ENCODE results near the gene NPR3.

Gene NPR3

GRCh38 chr5:32713361-32713769 lies 2.2 kb downstream of the NPR3 start:
- H3K36me3 ChIP-seq (ENCODE audit: insufficient read depth, low read length): no peaks in the 10 kb centered on the region
- no peak overlapping the region for H3K4me2 ChIP-seq (ENCODE audit: low read length)
- H2AFZ ChIP-seq (ENCODE audit: low read length): no peak overlapping the region
- TF ChIP-seq EZH2 (IDR thresholded peaks at IDR 0.05; ENCODE audit: borderline replicate concordance, low read length): no peak
- TF ChIP-seq, protein P1, sequence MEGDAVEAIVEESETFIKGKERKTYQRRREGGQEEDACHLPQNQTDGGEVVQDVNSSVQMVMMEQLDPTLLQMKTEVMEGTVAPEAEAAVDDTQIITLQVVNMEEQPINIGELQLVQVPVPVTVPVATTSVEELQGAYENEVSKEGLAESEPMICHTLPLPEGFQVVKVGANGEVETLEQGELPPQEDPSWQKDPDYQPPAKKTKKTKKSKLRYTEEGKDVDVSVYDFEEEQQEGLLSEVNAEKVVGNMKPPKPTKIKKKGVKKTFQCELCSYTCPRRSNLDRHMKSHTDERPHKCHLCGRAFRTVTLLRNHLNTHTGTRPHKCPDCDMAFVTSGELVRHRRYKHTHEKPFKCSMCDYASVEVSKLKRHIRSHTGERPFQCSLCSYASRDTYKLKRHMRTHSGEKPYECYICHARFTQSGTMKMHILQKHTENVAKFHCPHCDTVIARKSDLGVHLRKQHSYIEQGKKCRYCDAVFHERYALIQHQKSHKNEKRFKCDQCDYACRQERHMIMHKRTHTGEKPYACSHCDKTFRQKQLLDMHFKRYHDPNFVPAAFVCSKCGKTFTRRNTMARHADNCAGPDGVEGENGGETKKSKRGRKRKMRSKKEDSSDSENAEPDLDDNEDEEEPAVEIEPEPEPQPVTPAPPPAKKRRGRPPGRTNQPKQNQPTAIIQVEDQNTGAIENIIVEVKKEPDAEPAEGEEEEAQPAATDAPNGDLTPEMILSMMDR (IDR thresholded peaks at IDR 0.05; ENCODE audit: low read length): no peak
- no peaks in the 10 kb centered on the region for H3K4me1 ChIP-seq (ENCODE audit: insufficient read depth, low read length, severe bottlenecking)
- H3K4me3 ChIP-seq (ENCODE audit: low read depth, low read length, poor library complexity, severe bottlenecking): no peak overlapping the region
- no peaks in the 10 kb centered on the region for H3K27me3 ChIP-seq (ENCODE audit: insufficient read depth, low read length)
- no peak overlapping the region for H3K9ac ChIP-seq (ENCODE audit: low read length)
- no peaks in the 10 kb centered on the region for H4K20me1 ChIP-seq (ENCODE audit: insufficient read depth, low read length)
- no peaks in the 10 kb centered on the region for H3K9me2 ChIP-seq (ENCODE audit: low read depth, low read length)
- H3F3A ChIP-seq (ENCODE audit: insufficient read depth, low read length): no peaks in the 10 kb centered on the region
- no peaks in the 10 kb centered on the region for H3K9me3 ChIP-seq (ENCODE audit: low read length)
- no peak overlapping the region for H3K27ac ChIP-seq (ENCODE audit: low read depth, low read length, poor library complexity, severe bottlenecking)
- no peaks in the 10 kb centered on the region for H3K79me2 ChIP-seq (ENCODE audit: insufficient read depth, low read length)

- Histone ChIP-seq H3K4me1 (ENCODE audit: insufficient read depth, low read length, severe bottlenecking) (no peaks in the 10 kb centered on the region), H3K9ac (ENCODE audit: low read length) (no peak overlapping the region), H3K9me2 (ENCODE audit: low read depth, low read length) (no peaks in the 10 kb centered on the region), H3K36me3 (ENCODE audit: insufficient read depth, low read length) (no peaks in the 10 kb centered on the region), H3K9me3 (ENCODE audit: low read length) (no peaks in the 10 kb centered on the region), H3K4me3 (ENCODE audit: low read depth, low read length, poor library complexity, severe bottlenecking) (no peak overlapping the region), H3F3A (ENCODE audit: insufficient read depth, low read length) (no peaks in the 10 kb centered on the region), H2AFZ (ENCODE audit: low read length) (no peak overlapping the region), H3K79me2 (ENCODE audit: insufficient read depth, low read length) (no peaks in the 10 kb centered on the region), H3K4me2 (ENCODE audit: low read length) (no peak overlapping the region), H3K27ac (ENCODE audit: low read depth, low read length, poor library complexity, severe bottlenecking) (no peak overlapping the region), H3K27me3 (ENCODE audit: insufficient read depth, low read length) (no peaks in the 10 kb centered on the region), H4K20me1 (ENCODE audit: insufficient read depth, low read length) (no peaks in the 10 kb centered on the region)
- no peak for TF ChIP-seq EZH2 (IDR thresholded peaks at IDR 0.05; ENCODE audit: borderline replicate concordance, low read length)
- TF ChIP-seq, protein P1 (IDR thresholded peaks at IDR 0.05; ENCODE audit: low read length): no peak
Measured at GRCh38 chr5:32713770-32714381, 2.8 kb downstream of the NPR3 start.

- no peaks in the 10 kb centered on the region for H3K79me2 ChIP-seq (ENCODE audit: insufficient read depth, low read length)
- no peak overlapping the region for H3K9ac ChIP-seq (ENCODE audit: low read length)
- H3K27me3 ChIP-seq (ENCODE audit: insufficient read depth, low read length): no peaks in the 10 kb centered on the region
- no peaks in the 10 kb centered on the region for H3K4me1 ChIP-seq (ENCODE audit: insufficient read depth, low read length, severe bottlenecking)
- no peak overlapping the region for H3K4me3 ChIP-seq (ENCODE audit: low read depth, low read length, poor library complexity, severe bottlenecking)
- TF ChIP-seq EZH2 (IDR thresholded peaks at IDR 0.05; ENCODE audit: borderline replicate concordance, low read length): no peak
- TF ChIP-seq, protein P1 (IDR thresholded peaks at IDR 0.05; ENCODE audit: low read length): no peak
- H4K20me1 ChIP-seq (ENCODE audit: insufficient read depth, low read length): no peaks in the 10 kb centered on the region
- no peak overlapping the region for H2AFZ ChIP-seq (ENCODE audit: low read length)
- no peaks in the 10 kb centered on the region for H3F3A ChIP-seq (ENCODE audit: insufficient read depth, low read length)
- no peaks in the 10 kb centered on the region for H3K9me3 ChIP-seq (ENCODE audit: low read length)
- H3K4me2 ChIP-seq (ENCODE audit: low read length): no peak overlapping the region
- no peaks in the 10 kb centered on the region for H3K9me2 ChIP-seq (ENCODE audit: low read depth, low read length)
- no peak overlapping the region for H3K27ac ChIP-seq (ENCODE audit: low read depth, low read length, poor library complexity, severe bottlenecking)
- H3K36me3 ChIP-seq (ENCODE audit: insufficient read depth, low read length): no peaks in the 10 kb centered on the region
Measured at GRCh38 chr5:32714836-32715235, 3.7 kb downstream of the NPR3 start.

All from OCI-LY1 (cell line).